ENCODE data around the gene ZBTB17.

The ZBTB17 gene

GRCh38 chr1:15935056-15935950 is 40.6 kb downstream of the ZBTB17 start:
- H3K9me3 ChIP-seq (ENCODE audit: insufficient read depth, low read depth, low read length): no peaks in the 10 kb centered on the region

GRCh38 chr1:15934211-15935055 is 41.5 kb downstream of the ZBTB17 start:
- no peak overlapping the region for H2AFZ ChIP-seq (ENCODE audit: low read length)
- no peaks in the 10 kb centered on the region for H3K27me3 ChIP-seq (ENCODE audit: insufficient read depth, low read length, poor library complexity, severe bottlenecking)
- TF ChIP-seq CTCF (conservative IDR thresholded peaks at IDR 0.05; ENCODE audit: low read length) (no peak), EZH2phosphoT487 (IDR thresholded peaks at IDR 0.05; ENCODE audit: borderline replicate concordance) (no peak)
- no peaks in the 10 kb centered on the region for H3K79me2 ChIP-seq (ENCODE audit: insufficient read depth, low read length)
- no peaks in the 10 kb centered on the region; the same call in 1 of the 2 replicates for H3F3A ChIP-seq (ENCODE audit: low read depth)
- H3K9me2 ChIP-seq (replicated peaks; ENCODE audit: low read depth, low read length): no peaks in the 10 kb centered on the region
- H3K4me2 ChIP-seq (ENCODE audit: low read depth, low read length, poor library complexity, severe bottlenecking): no peak overlapping the region
- H3K36me3 ChIP-seq (ENCODE audit: insufficient read depth, low read length): peaks cover 94% of the 10 kb centered on the region; the same call in 1 of the 2 replicates
- H3K9ac ChIP-seq (ENCODE audit: low read depth, low read length, poor library complexity, severe bottlenecking): no peak overlapping the region
- no peaks in the 10 kb centered on the region for H3K9me3 ChIP-seq (ENCODE audit: insufficient read depth, low read depth, low read length)
- no peak overlapping the region for H3K4me3 ChIP-seq (ENCODE audit: low read length, poor library complexity, severe bottlenecking)
- no peaks in the 10 kb centered on the region for H4K20me1 ChIP-seq (ENCODE audit: insufficient read depth, low read length, poor library complexity, severe bottlenecking)
- no peaks in the 10 kb centered on the region for H3K4me1 ChIP-seq (ENCODE audit: insufficient read depth, low read length, poor library complexity, severe bottlenecking)

More at GRCh38 chr1:15935056-15935950, 40.6 kb downstream of the ZBTB17 start:
- H3K27me3 ChIP-seq (ENCODE audit: insufficient read depth, low read length, poor library complexity, severe bottlenecking): no peaks in the 10 kb centered on the region
- no peak overlapping the region for H3K4me2 ChIP-seq (ENCODE audit: low read depth, low read length, poor library complexity, severe bottlenecking)
- no peaks in the 10 kb centered on the region for H3K4me1 ChIP-seq (ENCODE audit: insufficient read depth, low read length, poor library complexity, severe bottlenecking)
- no peaks in the 10 kb centered on the region for H3K79me2 ChIP-seq (ENCODE audit: insufficient read depth, low read length)
- no peak overlapping the region for H3K4me3 ChIP-seq (ENCODE audit: low read length, poor library complexity, severe bottlenecking)
- no peaks in the 10 kb centered on the region; the same call in 1 of the 2 replicates for H3F3A ChIP-seq (ENCODE audit: low read depth)
- H3K9me2 ChIP-seq (replicated peaks; ENCODE audit: low read depth, low read length): no peaks in the 10 kb centered on the region
- H3K9ac ChIP-seq (ENCODE audit: low read depth, low read length, poor library complexity, severe bottlenecking): no peak overlapping the region
- H3K36me3 ChIP-seq (ENCODE audit: insufficient read depth, low read length): peaks cover 93% of the 10 kb centered on the region; the same call in 1 of the 2 replicates
- H2AFZ ChIP-seq (ENCODE audit: low read length): no peak overlapping the region
- no peak for TF ChIP-seq EZH2phosphoT487 (IDR thresholded peaks at IDR 0.05; ENCODE audit: borderline replicate concordance)
- no peak for TF ChIP-seq CTCF (conservative IDR thresholded peaks at IDR 0.05; ENCODE audit: low read length)
- H4K20me1 ChIP-seq (ENCODE audit: insufficient read depth, low read length, poor library complexity, severe bottlenecking): no peaks in the 10 kb centered on the region

GRCh38 chr1:15933684-15934083 is 42.2 kb downstream of the ZBTB17 start:
- Histone ChIP-seq H3K36me3 (ENCODE audit: insufficient read depth, low read length) (peaks cover 94% of the 10 kb centered on the region; the same call in 1 of the 2 replicates), H3K4me3 (ENCODE audit: low read length, poor library complexity, severe bottlenecking) (no peak overlapping the region), H3K4me1 (ENCODE audit: insufficient read depth, low read length, poor library complexity, severe bottlenecking) (no peaks in the 10 kb centered on the region), H3K27me3 (ENCODE audit: insufficient read depth, low read length, poor library complexity, severe bottlenecking) (no peaks in the 10 kb centered on the region), H3F3A (ENCODE audit: low read depth) (no peaks in the 10 kb centered on the region), H2AFZ (ENCODE audit: low read length) (no peak overlapping the region), H4K20me1 (ENCODE audit: insufficient read depth, low read length, poor library complexity, severe bottlenecking) (no peaks in the 10 kb centered on the region), H3K79me2 (ENCODE audit: insufficient read depth, low read length) (no peaks in the 10 kb centered on the region), H3K9ac (ENCODE audit: low read depth, low read length, poor library complexity, severe bottlenecking) (no peak overlapping the region), H3K9me2 (replicated peaks; ENCODE audit: low read depth, low read length) (no peaks in the 10 kb centered on the region), H3K4me2 (ENCODE audit: low read depth, low read length, poor library complexity, severe bottlenecking) (no peak overlapping the region), H3K9me3 (ENCODE audit: insufficient read depth, low read depth, low read length) (no peaks in the 10 kb centered on the region)
- TF ChIP-seq EZH2phosphoT487 (IDR thresholded peaks at IDR 0.05; ENCODE audit: borderline replicate concordance): no peak

Data from Loucy (cell line).